Endothelial cell of umbilical vein (primary cell): ENCODE data around the gene NFYC. TPM values are rescaled to one million over a fixed set of nuclear protein-coding genes. Genes with fewer than 3 reads are reported as not detected.

Experiments
- BruUV-seq: library from RNA; stranded (reverse); fragments of 400-500 nt; replicated peaks from 2 replicates; lab custom pipeline; 2021; lab: Mats Ljungman, UMichigan
- CTCF ChIA-PET: fragments of 300-600, 350-600 bp; sonication (Branson Sonifier 250); formaldehyde crosslinking; loops from one replicate; lab custom pipeline; 2021; ENCODE audit warnings: antibody characterized with exemption, inconsistent platforms; lab: Charles Lee
- POLR2A ChIA-PET: fragments of 300-600, 350-600 bp; sonication (Branson Sonifier 250); formaldehyde crosslinking; loops from one replicate; lab custom pipeline; 2021; ENCODE audit warnings: antibody characterized with exemption, inconsistent platforms; lab: Charles Lee
- DNase-seq: peaks from one replicate; pipeline ENCODE4 v3.0.0-alpha.2; 2011; ENCODE audit warnings: low read depth, low spot score
- FAIRE-seq: peaks from 2 replicates; lab custom pipeline; 2011; peaks lifted over from hg19 to GRCh38; lab: Jason Lieb, UNC
- H2AFZ ChIP-seq: 2 replicates; pipeline ENCODE4 v1.6.0; 2012; ENCODE audit warnings: low read depth, low read length, control low read depth, inconsistent platforms
- H3K27ac ChIP-seq: 2 replicates; pipeline ENCODE4 v1.5.1; 2011; ENCODE audit warnings: low read depth, mild to moderate bottlenecking, control low read depth, low read length, moderate library complexity; ENCODE audit not compliant: insufficient read depth
- H3K27me3 ChIP-seq, 2 experiments: 2 replicates each; pipeline versions ENCODE4 v1.6.0 to v1.6.1; 2011; ENCODE audit warnings: low read length in 2 of 2, mixed read lengths in 1 of 2; ENCODE audit not compliant: control insufficient read depth in 2 of 2, insufficient read depth in 2 of 2
- H3K36me3 ChIP-seq, 2 experiments: 2 replicates in 1 of 2; 3 replicates in 1 of 2; pipeline ENCODE4 v1.5.1; 2011; ENCODE audit warnings: low read length in 2 of 2, mild to moderate bottlenecking in 1 of 2, moderate library complexity in 1 of 2; ENCODE audit not compliant: control insufficient read depth in 2 of 2, insufficient read depth in 2 of 2; ENCODE audit errors: extremely low read depth in 1 of 2
- H3K4me1 ChIP-seq: 3 replicates; pipeline ENCODE4 v1.5.1; 2011; ENCODE audit warnings: mild to moderate bottlenecking, low read length; ENCODE audit not compliant: control insufficient read depth, insufficient read depth; ENCODE audit errors: extremely low read depth
- H3K4me2 ChIP-seq: 2 replicates; pipeline ENCODE4 v1.6.1; 2011; ENCODE audit warnings: low read length, control low read depth, mixed read lengths; ENCODE audit not compliant: insufficient read depth
- H3K4me3 ChIP-seq, 3 experiments: fragments of 200-600 bp in 1 of 3; sonication (generic), shearing (Covaris generic) in 1 of 3; replicated peaks in 1 of 3; 2 replicates each; pipeline ENCODE4 v1.5.1; 2011 to 2016; ENCODE audit warnings: control low read depth in 3 of 3, low read length in 3 of 3, mild to moderate bottlenecking in 2 of 3, inconsistent platforms in 1 of 3, low read depth in 1 of 3, moderate library complexity in 1 of 3; ENCODE audit not compliant: insufficient read depth in 1 of 3
- H3K79me2 ChIP-seq: 2 replicates; pipeline ENCODE4 v1.6.0; 2012; ENCODE audit warnings: low read length, inconsistent platforms; ENCODE audit not compliant: control insufficient read depth, insufficient read depth
- H3K9ac ChIP-seq: replicated peaks from 2 replicates; pipeline ENCODE3; 2011; ENCODE audit warnings: low read length, control low read depth; ENCODE audit not compliant: insufficient read depth; ENCODE audit errors: extremely low read depth
- H3K9me1 ChIP-seq: replicated peaks from 3 replicates; pipeline ENCODE4 v1.6.0; 2011; ENCODE audit warnings: mild to moderate bottlenecking, low read length; ENCODE audit not compliant: control insufficient read depth, insufficient read depth; ENCODE audit errors: extremely low read depth
- H3K9me3 ChIP-seq: replicated peaks from 2 replicates; pipeline ENCODE4 v1.5.1; 2012; ENCODE audit warnings: low read length, inconsistent platforms; ENCODE audit not compliant: control insufficient read depth, insufficient read depth
- H4K20me1 ChIP-seq: replicated peaks from 2 replicates; pipeline ENCODE3; 2011; ENCODE audit warnings: mild to moderate bottlenecking, low read length; ENCODE audit not compliant: control insufficient read depth, insufficient read depth; ENCODE audit errors: extremely low read depth
- CTCF ChIP-seq, 2 donors: IDR thresholded peaks; 1 replicate in 1 of 2; 2 replicates in 1 of 2; pipeline ENCODE4 v1.5.1; 2011; ENCODE audit warnings: low read length in 2 of 2, mild to moderate bottlenecking in 2 of 2, moderate library complexity in 2 of 2, control low read depth in 1 of 2, inconsistent platforms in 1 of 2, low read depth in 1 of 2; ENCODE audit not compliant: insufficient read depth in 1 of 2; ENCODE audit errors: extremely low read depth in 1 of 2
- EZH2 ChIP-seq: IDR thresholded peaks from 2 replicates; pipeline ENCODE4 v1.6.1; 2012; ENCODE audit warnings: borderline replicate concordance, low read depth, mild to moderate bottlenecking, moderate library complexity, low read length, inconsistent platforms; ENCODE audit not compliant: severe bottlenecking
- FOS ChIP-seq: IDR thresholded peaks from 2 replicates; pipeline ENCODE4 v1.6.1; 2011; ENCODE audit warnings: mild to moderate bottlenecking, low read length, moderate library complexity, borderline replicate concordance; ENCODE audit not compliant: insufficient read depth
- GATA2 ChIP-seq: IDR thresholded peaks from 2 replicates; pipeline ENCODE4 v1.7.0; 2011; ENCODE audit warnings: low read depth, mild to moderate bottlenecking, moderate library complexity, mixed read lengths, low read length; ENCODE audit not compliant: insufficient read length, insufficient read depth
- JUN ChIP-seq: IDR thresholded peaks from 2 replicates; pipeline ENCODE4 v1.6.1; 2011; ENCODE audit warnings: borderline replicate concordance, low read depth; ENCODE audit not compliant: insufficient read length, insufficient read depth
- MAX ChIP-seq: IDR thresholded peaks from 2 replicates; pipeline ENCODE4 v1.6.1; 2011; ENCODE audit not compliant: insufficient read depth, insufficient read length
- MYC ChIP-seq: IDR thresholded peaks from one replicate; pipeline ENCODE4 v1.6.1; 2011; ENCODE audit warnings: mild to moderate bottlenecking, low read depth, low read length
- POLR2A ChIP-seq: IDR thresholded peaks from 2 replicates; pipeline ENCODE4 v1.6.1; 2012; ENCODE audit warnings: low read depth, mild to moderate bottlenecking, control low read depth, low read length
- POLR2AphosphoS5 ChIP-seq: IDR thresholded peaks from 2 replicates; pipeline ENCODE4 v1.6.1; 2012; ENCODE audit warnings: low read depth, mild to moderate bottlenecking, control low read depth, low read length, moderate library complexity; ENCODE audit not compliant: insufficient read depth
- dilution Hi-C: fragments of 300-500 bp; cut with MboI; formaldehyde crosslinking; loops from one replicate; pipeline ENCODE4 v1.15.0; 2019; ENCODE audit warnings: low sequenced_read_pairs; ENCODE audit not compliant: extremely low pct_ligation_motif_present
- intact Hi-C: fragments of 100-400 bp; cut with micrococcal nuclease; formaldehyde crosslinking; loops from one replicate; pipeline ENCODE4 v1.10.0; 2022
- polyA plus RNA-seq, 4 experiments: library from polyadenylated mRNA; depleted of rRNA in 3 of 4; stranded (reverse) in 3 of 4; unstranded in 1 of 4; fragments of >200 nt; gene quantifications; 2 replicates each; pipeline versions ENCODE4 v1.2.1 to v1.2.3, GENCODE V29; 2011 to 2012; ENCODE audit warnings: missing spikeins in 1 of 4
- total RNA-seq: library from RNA; stranded (reverse); gene quantifications from 2 replicates; pipeline ENCODE4 v1.2.3, GENCODE V29; 2021

NFYC gene
- total and polyA plus RNA-seq, 2 donors (not counting 3 experiments of a cell fraction or from before 2014, with no cell fraction given): 51.1 to 81.7 TPM

GRCh38 chr1:40772146-40772955, 80.8 kb downstream of the NFYC start:
- no peak overlapping the region for H3K4me2 ChIP-seq
- no peak overlapping the region for H3K9ac ChIP-seq
- H3K27me3 ChIP-seq: no peaks in the 10 kb centered on the region
- H2AFZ ChIP-seq: no peak overlapping the region
- H3K9me1 ChIP-seq: no peaks in the 10 kb centered on the region
- H3K36me3 ChIP-seq: peaks cover 0 to 9% of the 10 kb centered on the region in 2 experiments
- H3K27ac ChIP-seq: no peak overlapping the region
- H3K79me2 ChIP-seq: no peaks in the 10 kb centered on the region
- DNase-seq (no peak), FAIRE-seq (no peak)
- POLR2A ChIA-PET: no interaction called here
- no peaks in the 10 kb centered on the region for H4K20me1 ChIP-seq
- TF ChIP-seq EZH2 (no peak), JUN (no peak), MAX (no peak), POLR2AphosphoS5 (no peak), FOS (no peak), MYC (no peak), CTCF (IDR thresholded peaks at IDR 0.05; ENCODE audit: extremely low read depth in 1 of 2, insufficient read depth in 1 of 2, low read depth in 1 of 2, low read length in 2 of 2) (no peak), GATA2 (no peak), POLR2A (no peak)
- CTCF ChIA-PET: interaction anchor here (0.7 to 6.7 kb wide), 17 partner anchors 7 to 207 kb away, joined by 3 to 235 read pairs (median 7); partner anchors contain the start of genes CTPS1 and NFYC
- no TSS peak for BruUV-seq
- H3K9me3 ChIP-seq: no peaks in the 10 kb centered on the region
- dilution Hi-C loops: no loop called here
- H3K4me1 ChIP-seq: no peaks in the 10 kb centered on the region
- H3K4me3 ChIP-seq: no peak overlapping the region
- intact Hi-C loops: loop anchor here (5.0 kb wide), 2 partner anchors 80 to 160 kb away; partner anchors contain the start of gene NFYC
